ENCODE data around the gene NT5C2. TPM values are rescaled to one million over a fixed set of nuclear protein-coding genes. Genes with fewer than 3 reads are reported as not detected.

The NT5C2 gene
- total and polyA plus RNA-seq, 2 of the 8 experiments (the other 6 are each of a cell fraction or from before 2014, with no cell fraction given), result 35.2 to 106 TPM

- no peaks in the 10 kb centered on the region for H3K79me1 ChIP-seq (ENCODE audit: low read depth, low read length)
- H2AFZ ChIP-seq (ENCODE audit: low read length), result no peak overlapping the region
- ChIA-PET POLR2A (ENCODE audit: partially characterized antibody) (interaction anchor here (0.7 kb wide), 1 partner anchor 185 kb away, joined by 3 read pairs; the partner anchor contains the start of gene BORCS7), CTCF (ENCODE audit: partially characterized antibody) (interaction anchor here (0.7 to 1.9 kb wide), 3 partner anchors 26 to 190 kb away, joined by 3 to 8 read pairs (median 6); partner anchors contain the start of gene CNNM2)
- no peaks in the 10 kb centered on the region for H3K36me3 ChIP-seq (ENCODE audit: control insufficient read depth in 2 of 4, insufficient read depth in 4 of 4, low read length in 3 of 4)
- no peaks in the 10 kb centered on the region for H3K27me3 ChIP-seq (replicated peaks in 1 of 4; ENCODE audit: control insufficient read depth in 3 of 4, extremely low read depth in 1 of 4, insufficient read depth in 3 of 4, low read length in 3 of 4)
- H3K27ac ChIP-seq (ENCODE audit: low read depth, low read length), result 0 out of 2 replicates have a peak overlapping the region, but pooled peaks have one; percentile 5
- no peak overlapping the region for H3K56ac ChIP-seq (replicated peaks; ENCODE audit: insufficient read length, low read depth, low read length)
- no peak overlapping the region for H4K91ac ChIP-seq (replicated peaks; ENCODE audit: insufficient read length, low read length)
- H4K8ac ChIP-seq (ENCODE audit: extremely low read depth, insufficient read depth, low read length), result no peak overlapping the region
- no peaks in the 10 kb centered on the region for H3K79me2 ChIP-seq (ENCODE audit: control insufficient read depth in 1 of 2, insufficient read depth in 2 of 2, low read length in 2 of 2)
- H2BK20ac ChIP-seq (ENCODE audit: low read length), result no peak overlapping the region
- H2BK12ac ChIP-seq (ENCODE audit: low read depth, low read length), result no peak overlapping the region
- no peak overlapping the region for H3K4ac ChIP-seq (replicated peaks; ENCODE audit: insufficient read length, low read depth, low read length)
- H3K18ac ChIP-seq (ENCODE audit: extremely low read depth, low read length), result no peak overlapping the region
- H3K23me2 ChIP-seq (ENCODE audit: low read depth, low read length), result no peaks in the 10 kb centered on the region
- H3K9ac ChIP-seq (replicated peaks in 1 of 4; ENCODE audit: extremely low read depth in 1 of 4, low read depth in 3 of 4, low read length in 3 of 4), result no peak overlapping the region
- WGBS, 2 experiments (ENCODE audit: extremely low coverage in 1 of 2, insufficient coverage in 1 of 2, insufficient read length in 1 of 2, insufficient replicate concordance in 2 of 2, low coverage in 1 of 2, low lambda C conversion rate in 2 of 2, missing lambda C conversion rate in 1 of 2), result 87% methylated on average over 2 of the region's 2 CpGs; no CpG with 5 or more reads in 1 of the 2 experiments
- H3K23ac ChIP-seq (ENCODE audit: insufficient read length), result no peak overlapping the region
- no peak for TF ChIP-seq EP300 (IDR thresholded peaks at IDR 0.05; ENCODE audit: borderline replicate concordance in 1 of 2, low read depth in 2 of 2, low read length in 2 of 2)
- no peak for TF ChIP-seq SP4 (IDR thresholded peaks at IDR 0.05; ENCODE audit: low read length)
- no peak for TF ChIP-seq SAP30 (IDR thresholded peaks at IDR 0.05; ENCODE audit: insufficient read depth, insufficient replicate concordance, low read length)
- no peak for TF ChIP-seq SUZ12 (IDR thresholded peaks at IDR 0.05; ENCODE audit: low read length)
- TF ChIP-seq POLR2A (IDR thresholded peaks at IDR 0.05; ENCODE audit: control extremely low read depth in 1 of 2, low read depth in 2 of 2, low read length in 2 of 2), result no peak
- H2BK5ac ChIP-seq (ENCODE audit: low read depth, low read length), result no peak overlapping the region
- no peak overlapping the region for H3K14ac ChIP-seq (ENCODE audit: insufficient read length)
- no peak overlapping the region for H2AK5ac ChIP-seq (ENCODE audit: low read depth, low read length)
- peaks cover 0 to 12% (median 7%) of the 10 kb centered on the region in 4 experiments; a peak in 4 of 7 replicates for H3K4me1 ChIP-seq (replicated peaks in 1 of 4; ENCODE audit: control insufficient read depth in 3 of 4, insufficient read depth in 4 of 4, low read length in 3 of 4)
- no peak overlapping the region for H2BK15ac ChIP-seq (ENCODE audit: low read length)
- no peak overlapping the region for H4K5ac ChIP-seq (ENCODE audit: insufficient read length, low read depth, low read length)
- DNase-seq (ENCODE audit: low read depth in 1 of 2, low spot score in 2 of 2) (no peak), FAIRE-seq (no peak)
- H3K4me2 ChIP-seq (ENCODE audit: insufficient read depth in 1 of 2, low read depth in 2 of 2, low read length in 2 of 2), result no peak overlapping the region
- peaks cover 0 to 5% of the 10 kb centered on the region in 2 experiments for H4K20me1 ChIP-seq (replicated peaks in 1 of 2; ENCODE audit: control insufficient read depth in 1 of 2, insufficient read depth in 2 of 2, low read length in 2 of 2)
- no peak overlapping the region for H3K4me3 ChIP-seq (ENCODE audit: extremely low read depth in 1 of 4, insufficient read depth in 2 of 4, low read depth in 3 of 4, low read length in 4 of 4)
- no peak overlapping the region for H2BK120ac ChIP-seq (replicated peaks; ENCODE audit: low read depth, low read length)
- no peaks in the 10 kb centered on the region for H3K9me3 ChIP-seq (ENCODE audit: insufficient read depth in 2 of 2, low read depth in 1 of 2, low read length in 1 of 2)
Measured at GRCh38 chr10:103038570-103038969, 154.5 kb downstream of the NT5C2 start.
